DOHH2 (cell line): ENCODE measurements around the gene DMD.

Source experiments
- CTCF ChIP-seq: fragments of 200-600 bp; sonication (generic); IDR thresholded peaks from one replicate; pipeline ENCODE4 v1.5.1; 2014; ENCODE audit warnings: antibody characterized with exemption, mild to moderate bottlenecking, low read depth, low read length; ENCODE audit not compliant: poor library complexity, severe bottlenecking
- EZH2phosphoT487 ChIP-seq: fragments of 200-600 bp; sonication (generic); IDR thresholded peaks from 2 replicates; pipeline ENCODE4 v1.6.1; 2017; ENCODE audit warnings: borderline replicate concordance, mild to moderate bottlenecking, antibody characterized with exemption, low read length, moderate library complexity, mixed read lengths

GRCh38 chrX:32116047-32116446 lies 1095.3 kb downstream of the DMD start:
- TF ChIP-seq CTCF (no peak), EZH2phosphoT487 (no peak)
